M059J (cell line): ENCODE results near the gene TTC4. TPM values are rescaled to one million over a fixed set of nuclear protein-coding genes. Genes with fewer than 3 reads are reported as not detected.

Experiments
- DNase-seq: peaks from one replicate; pipeline ENCODE4 v3.0.0-alpha.2; 2012; ENCODE audit warnings: low read depth
- total RNA-seq: library from RNA; depleted of rRNA; stranded (reverse); fragments of >200 nt; shearing (Covaris generic); gene quantifications from 2 replicates; pipeline ENCODE4 v1.2.3, GENCODE V29; 2014; rRNA removed

TTC4 gene
- 30.1 and 31.9 TPM in 2 replicates for total RNA-seq

GRCh38 chr1:54715493-54716298 is at the start of gene TTC4:
TTC4 (plus strand) TSS chr1:54715861; CDS start chr1:54715909, 48 bp downstream.
- DNase-seq = peak; percentile 76

- no peak for DNase-seq
Observed at GRCh38 chr1:54666333-54666732, 49.3 kb upstream of the TTC4 start.

- DNase-seq = no peak
Observed at GRCh38 chr1:54667797-54668196, 47.9 kb upstream of the TTC4 start.

- DNase-seq = no peak
Observed at GRCh38 chr1:54668567-54668966, 47.1 kb upstream of the TTC4 start.

GRCh38 chr1:54671985-54672608 is 43.6 kb upstream of the TTC4 start:
- peak; percentile 51 for DNase-seq

- no peak for DNase-seq
Observed at GRCh38 chr1:54678776-54679643, 36.7 kb upstream of the TTC4 start.

- DNase-seq = no peak
Observed at GRCh38 chr1:54679706-54680105, 36.0 kb upstream of the TTC4 start.

GRCh38 chr1:54680387-54680786 is 35.3 kb upstream of the TTC4 start:
- DNase-seq = no peak

GRCh38 chr1:54681358-54681757 is 34.3 kb upstream of the TTC4 start:
- DNase-seq = peak; percentile 47

- no peak for DNase-seq
Observed at GRCh38 chr1:54683453-54683852, 32.2 kb upstream of the TTC4 start.

- DNase-seq = no peak
Observed at GRCh38 chr1:54685335-54685905, 30.2 kb upstream of the TTC4 start.

GRCh38 chr1:54686155-54686554 is 29.5 kb upstream of the TTC4 start:
- no peak for DNase-seq

- no peak for DNase-seq
Observed at GRCh38 chr1:54694771-54695170, 20.9 kb upstream of the TTC4 start.

GRCh38 chr1:54695221-54695620 is 20.4 kb upstream of the TTC4 start:
- DNase-seq = no peak

- no peak for DNase-seq
Observed at GRCh38 chr1:54695764-54696163, 19.9 kb upstream of the TTC4 start.

- no peak for DNase-seq
Observed at GRCh38 chr1:54696262-54696661, 19.4 kb upstream of the TTC4 start.

- DNase-seq = no peak
Observed at GRCh38 chr1:54697896-54698295, 17.8 kb upstream of the TTC4 start.

GRCh38 chr1:54698346-54698745 is 17.3 kb upstream of the TTC4 start:
- no peak for DNase-seq

- DNase-seq = no peak
Observed at GRCh38 chr1:54699936-54700525, 15.6 kb upstream of the TTC4 start.

GRCh38 chr1:54701066-54701465 is 14.6 kb upstream of the TTC4 start:
- no peak for DNase-seq

- no peak for DNase-seq
Observed at GRCh38 chr1:54701996-54702395, 13.7 kb upstream of the TTC4 start.

- DNase-seq = no peak
Observed at GRCh38 chr1:54703471-54703870, 12.2 kb upstream of the TTC4 start.
